NCI-H1436 (cell line): Measurements from ENCODE around the gene TXNRD2.
"Not testable (repeated sequence)": the region's sequence is repeated elsewhere in the genome, so short reads cannot be mapped to it uniquely, and the experiment has no call there.

ENCODE experiments used
- DNase-seq: peaks from one replicate; lab custom pipeline; 2025; lab: John Stamatoyannopoulos, UW

The TXNRD2 gene

GRCh38 chr22:19844377-19845053 lies 97.1 kb downstream of the TXNRD2 start:
- DNase-seq = no peak

- no peak for DNase-seq
Measured at GRCh38 chr22:19843857-19844376, 97.7 kb downstream of the TXNRD2 start.

- peak; percentile 21 for DNase-seq
Measured at GRCh38 chr22:19843107-19843856, 98.3 kb downstream of the TXNRD2 start.

- no peak for DNase-seq
Measured at GRCh38 chr22:19842393-19843106, 99.1 kb downstream of the TXNRD2 start.

GRCh38 chr22:19841641-19842392 lies 99.8 kb downstream of the TXNRD2 start:
- DNase-seq = no peak

- DNase-seq = no peak
Measured at GRCh38 chr22:19840955-19841640, 100.5 kb downstream of the TXNRD2 start.

- no peak for DNase-seq
Measured at GRCh38 chr22:19840059-19840458, 101.6 kb downstream of the TXNRD2 start.

GRCh38 chr22:19837915-19838314 lies 103.7 kb downstream of the TXNRD2 start:
- DNase-seq = no peak

- DNase-seq = no peak
Measured at GRCh38 chr22:19836512-19836911, 105.1 kb downstream of the TXNRD2 start.

- DNase-seq = no peak
Measured at GRCh38 chr22:19834599-19834998, 107.0 kb downstream of the TXNRD2 start.

GRCh38 chr22:19833327-19833726 lies 108.3 kb downstream of the TXNRD2 start:
- DNase-seq = not testable (repeated sequence)

GRCh38 chr22:19832476-19833108 lies 109.0 kb downstream of the TXNRD2 start:
- no peak for DNase-seq

- DNase-seq = not testable (repeated sequence)
Measured at GRCh38 chr22:19831979-19832378, 109.6 kb downstream of the TXNRD2 start.

GRCh38 chr22:19831016-19831415 lies 110.6 kb downstream of the TXNRD2 start:
- no peak for DNase-seq

GRCh38 chr22:19828035-19828401 lies 113.6 kb downstream of the TXNRD2 start:
- no peak for DNase-seq

GRCh38 chr22:19827341-19828034 lies 114.1 kb downstream of the TXNRD2 start:
- DNase-seq = no peak

- DNase-seq = no peak
Measured at GRCh38 chr22:19826619-19826950, 115.0 kb downstream of the TXNRD2 start.

- DNase-seq = no peak
Measured at GRCh38 chr22:19825904-19826618, 115.6 kb downstream of the TXNRD2 start.
